OCI-LY1 (cell line): Measurements from ENCODE around the gene LPCAT2.

Source experiments
- EZH2 ChIP-seq: fragments of 200-600 bp; sonication (generic), shearing (Covaris generic); IDR thresholded peaks from 2 replicates; pipeline ENCODE4 v1.8.0; 2017; ENCODE audit warnings: borderline replicate concordance, mixed run types, mild to moderate bottlenecking, antibody characterized with exemption, low read length, moderate library complexity, mixed read lengths
- TF ChIP-seq, protein P1 (sequence below): fragments of 200-600 bp; sonication (generic), shearing (Covaris generic); IDR thresholded peaks from 2 replicates; pipeline ENCODE4 v1.5.1; 2017; ENCODE audit warnings: mild to moderate bottlenecking, antibody characterized with exemption, low read length, moderate library complexity, mixed read lengths

DNA sequence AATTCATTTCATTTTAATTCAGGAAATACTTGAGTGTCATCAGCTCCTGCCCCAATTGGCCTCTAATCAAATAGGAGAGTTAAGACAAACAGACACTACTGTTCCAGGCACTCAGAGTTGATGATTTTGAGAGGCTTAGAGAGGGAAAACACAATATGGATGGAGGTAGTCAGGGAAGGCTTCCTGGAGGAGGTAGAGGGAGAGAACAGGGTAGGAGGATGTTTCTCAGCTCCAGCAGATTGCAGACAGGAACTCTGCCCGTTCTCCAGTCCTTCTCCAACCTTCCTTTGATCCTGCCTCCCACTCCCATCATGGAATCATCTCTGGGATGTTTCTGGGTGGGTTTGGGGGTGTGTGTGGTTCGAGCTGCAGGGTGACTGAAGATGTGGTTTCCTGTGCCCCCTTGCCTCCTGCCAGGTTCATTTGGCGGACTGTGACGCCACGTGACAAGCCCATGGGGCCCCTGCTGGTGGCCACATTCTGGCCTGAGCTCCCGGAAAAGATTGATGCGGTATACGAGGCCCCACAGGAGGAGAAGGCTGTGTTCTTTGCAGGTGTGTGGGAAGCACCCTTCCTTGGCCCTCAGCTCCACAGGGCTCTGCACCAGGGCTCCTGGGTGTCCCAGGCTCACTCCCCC is 12.2 kb upstream of the LPCAT2 start:
- TF ChIP-seq, protein P1, sequence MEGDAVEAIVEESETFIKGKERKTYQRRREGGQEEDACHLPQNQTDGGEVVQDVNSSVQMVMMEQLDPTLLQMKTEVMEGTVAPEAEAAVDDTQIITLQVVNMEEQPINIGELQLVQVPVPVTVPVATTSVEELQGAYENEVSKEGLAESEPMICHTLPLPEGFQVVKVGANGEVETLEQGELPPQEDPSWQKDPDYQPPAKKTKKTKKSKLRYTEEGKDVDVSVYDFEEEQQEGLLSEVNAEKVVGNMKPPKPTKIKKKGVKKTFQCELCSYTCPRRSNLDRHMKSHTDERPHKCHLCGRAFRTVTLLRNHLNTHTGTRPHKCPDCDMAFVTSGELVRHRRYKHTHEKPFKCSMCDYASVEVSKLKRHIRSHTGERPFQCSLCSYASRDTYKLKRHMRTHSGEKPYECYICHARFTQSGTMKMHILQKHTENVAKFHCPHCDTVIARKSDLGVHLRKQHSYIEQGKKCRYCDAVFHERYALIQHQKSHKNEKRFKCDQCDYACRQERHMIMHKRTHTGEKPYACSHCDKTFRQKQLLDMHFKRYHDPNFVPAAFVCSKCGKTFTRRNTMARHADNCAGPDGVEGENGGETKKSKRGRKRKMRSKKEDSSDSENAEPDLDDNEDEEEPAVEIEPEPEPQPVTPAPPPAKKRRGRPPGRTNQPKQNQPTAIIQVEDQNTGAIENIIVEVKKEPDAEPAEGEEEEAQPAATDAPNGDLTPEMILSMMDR = no peak
- no peak for TF ChIP-seq EZH2
